RKO (cell line): Measurements from ENCODE around the gene SLC35D2.
"Not testable (repeated sequence)": the region's sequence is repeated elsewhere in the genome, so short reads cannot be mapped to it uniquely, and the experiment has no call there.

Experiments
- DNase-seq: peaks from one replicate; pipeline ENCODE4 v3.0.0-alpha.2; 2016; ENCODE audit warnings: low spot score

The SLC35D2 gene

DNA sequence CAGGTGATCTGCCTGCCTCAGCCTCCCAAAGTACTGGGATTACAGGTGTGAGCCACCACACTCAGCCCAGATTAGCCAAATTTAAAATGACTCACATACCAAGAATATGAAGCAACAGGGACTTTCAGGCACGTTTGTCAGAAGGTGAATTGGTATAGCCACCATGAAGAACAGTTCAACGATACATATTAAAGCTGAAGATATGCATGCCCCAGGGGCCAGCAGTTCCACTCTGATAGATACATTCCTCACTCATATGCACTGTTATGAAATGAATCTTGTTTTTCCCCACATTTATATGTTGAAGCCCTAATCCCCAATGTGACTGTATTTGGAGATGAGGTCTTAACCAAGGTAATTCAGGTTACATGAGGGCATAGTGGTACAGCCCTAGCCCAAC, 22.5 kb downstream of the SLC35D2 start:
- DNase-seq = no peak

DNA sequence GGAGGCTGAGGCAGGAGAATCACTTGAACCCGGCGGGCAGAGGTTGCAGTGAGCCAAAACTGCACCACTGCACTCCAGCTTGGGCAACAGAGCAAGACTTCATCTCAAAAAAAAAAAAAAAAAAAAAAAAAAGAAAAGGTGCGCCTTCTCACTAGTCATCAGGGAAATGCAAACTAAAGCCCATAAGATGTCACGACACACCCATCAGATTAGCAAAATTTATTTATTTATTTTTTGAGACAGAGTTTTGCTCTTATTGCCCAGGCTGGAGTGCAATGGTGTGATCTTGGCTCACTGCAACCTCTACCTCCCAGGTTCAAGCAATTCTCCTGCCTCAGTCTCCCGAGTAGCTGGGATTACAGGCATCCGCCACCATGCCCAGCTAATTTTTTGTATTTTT, 23.0 kb downstream of the SLC35D2 start:
- not testable (repeated sequence) for DNase-seq

DNA sequence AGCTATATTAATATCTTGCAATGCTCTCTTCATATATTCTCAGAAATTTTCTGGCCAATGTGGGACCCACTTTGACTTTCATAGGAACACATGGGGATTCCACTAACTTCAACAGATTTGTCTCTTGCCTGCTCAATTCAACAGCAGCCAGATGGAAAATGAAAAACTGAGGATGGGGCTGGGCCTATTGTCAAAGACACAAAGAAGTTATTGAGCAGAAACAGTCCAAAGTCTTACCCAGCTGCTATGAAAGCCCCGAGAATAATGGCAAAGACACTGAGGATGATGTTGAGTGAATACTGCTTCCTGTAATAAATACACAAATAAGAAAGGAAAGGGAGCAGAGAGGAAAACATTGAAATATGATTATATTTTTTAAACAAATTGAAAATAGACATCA, 32.6 kb downstream of the SLC35D2 start:
- DNase-seq = no peak

DNA sequence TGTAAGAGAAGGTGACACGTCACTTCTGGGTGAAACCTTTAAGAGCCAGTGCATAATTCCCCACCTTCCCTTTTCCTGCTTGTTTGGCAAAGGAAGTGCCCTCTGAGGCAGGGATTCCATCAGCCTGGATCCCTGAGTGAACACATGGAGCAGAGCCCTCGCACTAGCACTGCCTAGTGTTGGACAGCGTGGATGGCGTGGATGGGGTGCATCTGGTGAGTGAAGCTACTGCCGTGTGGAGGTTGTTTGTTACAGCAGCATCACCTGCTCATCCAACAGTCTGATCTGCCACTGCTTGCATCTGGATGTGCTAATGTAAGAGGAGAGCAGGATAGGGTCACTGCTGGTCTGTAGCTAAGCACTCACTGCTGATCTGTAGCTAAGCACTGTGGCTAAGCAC, 35.2 kb downstream of the SLC35D2 start:
- DNase-seq = peak; percentile 12

DNA sequence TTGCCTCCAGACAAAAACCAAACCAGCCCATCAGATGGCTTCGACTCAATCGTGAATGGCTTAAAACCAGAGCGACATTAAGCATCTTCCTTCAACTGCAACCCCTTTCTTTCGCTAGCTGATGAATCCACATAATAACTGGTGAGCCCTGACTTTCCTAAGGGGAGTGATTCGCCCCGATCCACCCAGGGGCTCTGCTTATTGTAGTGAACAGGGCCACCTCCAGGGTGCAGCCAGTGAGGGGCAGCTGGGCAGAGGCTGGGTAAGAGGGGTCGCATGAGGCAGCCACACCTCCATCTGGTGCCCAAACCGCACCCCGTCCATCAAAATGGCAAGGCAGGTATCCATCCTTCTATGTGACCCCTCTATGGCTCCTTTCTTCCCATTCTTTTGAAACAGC, 38.0 kb downstream of the SLC35D2 start:
- no peak for DNase-seq

DNA sequence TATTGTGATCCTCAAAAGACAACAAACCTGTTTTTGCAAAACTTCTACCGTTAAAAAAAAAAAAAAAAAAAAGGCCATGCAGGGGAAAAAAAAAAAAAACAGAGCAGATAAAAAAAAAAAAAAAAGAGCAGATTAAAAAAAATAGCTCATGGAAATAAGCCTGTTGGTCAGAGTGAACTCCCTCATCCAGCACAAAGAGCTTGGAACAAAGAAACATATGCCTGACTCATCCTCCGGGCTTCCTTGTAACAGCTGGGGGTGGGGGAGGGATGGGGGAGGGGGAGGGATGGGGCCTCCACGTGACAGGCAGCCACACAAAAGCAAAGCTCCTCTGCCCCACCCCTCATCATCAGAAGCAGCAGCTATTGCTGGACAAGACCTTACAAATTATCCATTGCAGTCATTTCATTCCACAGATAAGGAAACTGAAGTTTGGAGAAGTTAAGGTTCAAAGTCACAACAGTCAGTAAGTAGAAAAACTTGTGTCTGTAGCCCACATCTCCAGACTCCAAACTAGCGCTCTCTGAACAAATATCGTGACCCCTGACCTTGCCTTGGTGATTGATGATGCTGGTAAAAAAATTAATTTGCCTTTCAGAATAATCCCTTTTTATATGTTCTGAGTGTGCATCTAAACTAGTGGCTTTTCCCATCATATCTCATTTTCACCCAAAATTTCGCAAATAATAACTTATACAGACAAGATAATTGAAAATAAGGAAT, 38.9 kb downstream of the SLC35D2 start:
- peak; percentile 82 for DNase-seq

DNA sequence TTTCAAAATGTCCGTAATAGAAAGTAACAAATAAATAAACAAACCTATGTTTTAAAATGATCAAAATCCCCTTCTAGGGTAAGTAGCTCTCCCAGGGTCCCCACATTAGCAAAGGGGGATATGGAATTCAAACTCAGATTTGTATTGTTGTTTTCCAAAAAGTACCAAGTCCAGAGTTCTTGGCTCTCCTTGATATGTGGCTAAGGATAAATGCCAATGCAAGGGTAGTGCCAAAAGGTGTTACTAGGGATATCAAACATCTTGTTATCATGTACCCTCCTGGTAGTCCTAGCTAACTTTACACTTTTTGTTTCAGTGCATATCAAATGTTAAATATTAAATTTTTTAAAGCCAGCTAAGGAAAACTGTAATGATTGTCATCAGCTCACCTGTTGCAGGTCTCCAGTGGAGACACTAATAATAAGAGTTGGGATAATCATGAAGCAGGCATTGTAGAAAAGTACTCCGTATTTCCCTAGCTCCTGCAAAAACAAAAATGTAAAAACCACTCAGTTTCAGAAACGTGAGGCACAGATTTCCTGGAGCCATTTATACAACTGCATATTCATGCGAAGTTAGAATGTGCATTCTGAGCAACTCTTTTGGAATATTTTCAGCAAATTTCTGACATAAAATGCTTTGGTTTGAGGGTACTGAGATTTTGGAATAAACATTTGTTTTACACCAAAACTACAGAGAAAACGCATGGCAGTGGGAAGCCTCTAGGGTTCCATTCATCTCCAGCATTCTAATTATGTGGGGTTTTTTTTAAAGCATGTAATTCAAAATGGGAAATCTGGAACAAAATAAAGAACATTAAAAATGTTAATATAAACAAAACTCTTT, 39.8 kb downstream of the SLC35D2 start:
- no peak for DNase-seq

DNA sequence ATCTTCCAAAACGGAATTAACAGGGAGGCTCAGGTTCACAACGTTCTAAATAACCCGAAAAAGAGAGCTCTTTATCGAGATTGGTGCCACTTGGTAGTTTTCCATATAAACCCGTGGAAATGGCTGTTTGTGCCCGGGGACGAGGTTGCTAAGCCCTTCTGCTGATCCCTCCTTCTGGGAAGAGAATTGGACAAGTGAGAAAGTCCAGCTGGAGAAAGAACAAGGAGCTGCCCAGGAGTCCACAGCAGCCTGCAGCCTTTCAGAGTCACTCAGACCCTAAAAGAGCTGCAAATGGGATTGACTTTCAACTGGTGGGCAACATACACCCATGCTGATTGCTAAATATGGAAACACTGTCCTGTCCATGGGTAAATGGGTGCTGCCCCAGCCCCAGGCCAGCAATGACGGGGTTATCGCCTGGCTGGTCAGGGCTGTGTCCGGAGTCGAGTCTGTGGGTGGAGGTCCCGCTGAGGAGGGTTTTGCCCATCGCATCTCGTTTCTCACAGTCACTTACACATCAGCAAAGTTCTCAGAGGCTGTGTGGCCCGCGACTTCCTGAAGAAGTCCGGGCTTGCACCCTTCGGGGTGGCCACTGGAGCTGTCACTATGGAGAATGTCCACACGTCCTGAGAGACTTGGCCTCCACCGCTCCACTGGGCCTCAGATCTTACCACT, 40.8 kb downstream of the SLC35D2 start:
- DNase-seq = no peak

DNA sequence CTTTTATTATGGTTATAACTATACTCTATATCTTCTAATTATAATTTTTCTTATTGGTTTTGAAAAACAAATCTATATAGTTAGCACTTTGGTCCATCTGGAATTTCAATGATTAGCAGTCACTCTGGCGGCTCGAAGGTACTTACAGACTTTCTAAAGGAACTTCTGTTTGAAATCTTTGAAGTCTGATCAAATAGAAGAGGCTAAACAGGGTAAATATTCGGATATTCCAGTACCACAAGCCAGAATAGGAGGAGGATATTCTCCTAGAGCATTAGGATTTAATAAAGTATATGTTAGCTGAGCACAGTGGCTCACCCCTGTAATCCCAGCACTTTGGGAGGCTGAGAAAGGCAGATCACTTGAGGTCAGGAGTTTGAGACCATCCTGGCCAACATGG, 42.8 kb downstream of the SLC35D2 start:
- no peak for DNase-seq

DNA sequence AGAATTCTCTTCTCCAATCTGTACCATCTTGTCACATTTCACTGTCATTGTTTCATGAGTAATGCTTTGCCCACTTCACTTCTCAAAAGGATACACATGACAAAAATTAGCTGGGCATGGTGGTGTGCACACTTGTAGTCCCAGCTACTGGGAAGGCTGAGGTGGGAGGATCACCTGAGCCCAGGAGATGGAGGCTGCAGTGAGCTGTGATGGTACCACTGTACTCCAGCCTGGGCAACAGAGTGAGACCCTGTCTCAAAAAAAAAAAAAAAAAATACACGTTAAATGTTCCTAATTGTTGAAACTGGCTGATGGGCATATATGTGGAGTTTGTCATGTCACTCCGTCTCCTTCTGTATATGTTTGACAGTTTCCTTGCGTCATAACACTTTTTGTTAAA, 45.2 kb downstream of the SLC35D2 start:
- DNase-seq = no peak

DNA sequence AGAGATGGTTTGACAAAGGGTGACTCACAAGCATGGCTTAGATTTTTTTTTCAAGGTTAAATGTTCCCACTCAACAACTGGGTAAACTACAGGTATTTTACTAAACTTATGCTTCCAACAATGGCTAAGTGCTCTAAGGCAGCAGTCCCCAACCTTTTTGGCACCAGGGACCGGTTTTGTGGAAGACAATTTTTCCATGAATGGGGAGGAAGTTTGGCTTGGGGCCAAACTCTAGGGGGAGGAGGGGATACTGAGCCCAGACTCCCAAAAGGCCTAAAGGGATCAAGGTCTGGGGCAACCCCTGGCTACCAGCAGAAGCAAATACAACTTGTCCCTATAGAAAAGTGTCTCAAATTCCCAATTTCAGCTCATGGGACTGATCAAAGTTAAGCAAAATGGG, 49.6 kb downstream of the SLC35D2 start:
- no peak for DNase-seq

DNA sequence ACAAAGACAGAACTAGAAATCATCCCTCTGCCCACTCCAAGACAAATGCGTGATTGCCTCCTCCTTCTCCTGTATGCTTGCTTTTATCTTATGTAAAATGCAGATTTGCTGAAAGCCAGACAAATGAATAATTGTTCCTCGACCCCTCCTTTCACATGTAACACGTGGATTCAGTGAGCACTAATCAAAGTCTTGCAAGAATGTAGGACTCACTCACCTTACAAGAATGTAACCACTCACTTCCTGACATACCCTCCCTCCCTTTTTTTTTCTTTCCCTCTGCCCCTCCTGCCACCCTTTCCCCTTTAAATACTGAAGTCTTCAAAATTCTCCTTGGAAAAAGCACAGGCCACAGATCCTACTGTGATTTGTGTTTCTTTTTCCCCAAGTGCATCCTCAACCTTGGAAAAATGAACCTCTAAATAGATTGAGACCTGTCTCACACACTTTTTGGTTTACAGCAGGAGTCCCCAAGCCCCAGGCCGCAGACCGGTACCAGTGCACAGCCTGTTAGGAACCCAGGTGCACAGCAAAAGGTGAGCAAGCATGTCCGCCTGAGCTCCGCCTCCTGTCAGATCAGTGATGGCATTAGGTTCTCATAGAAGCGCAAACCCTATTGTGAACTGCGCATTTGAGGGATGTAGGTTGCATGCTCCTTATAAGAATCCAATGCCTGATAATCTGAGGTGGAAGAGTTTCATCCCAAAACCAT, 52.1 kb downstream of the SLC35D2 start:
- peak; percentile 50 for DNase-seq

DNA sequence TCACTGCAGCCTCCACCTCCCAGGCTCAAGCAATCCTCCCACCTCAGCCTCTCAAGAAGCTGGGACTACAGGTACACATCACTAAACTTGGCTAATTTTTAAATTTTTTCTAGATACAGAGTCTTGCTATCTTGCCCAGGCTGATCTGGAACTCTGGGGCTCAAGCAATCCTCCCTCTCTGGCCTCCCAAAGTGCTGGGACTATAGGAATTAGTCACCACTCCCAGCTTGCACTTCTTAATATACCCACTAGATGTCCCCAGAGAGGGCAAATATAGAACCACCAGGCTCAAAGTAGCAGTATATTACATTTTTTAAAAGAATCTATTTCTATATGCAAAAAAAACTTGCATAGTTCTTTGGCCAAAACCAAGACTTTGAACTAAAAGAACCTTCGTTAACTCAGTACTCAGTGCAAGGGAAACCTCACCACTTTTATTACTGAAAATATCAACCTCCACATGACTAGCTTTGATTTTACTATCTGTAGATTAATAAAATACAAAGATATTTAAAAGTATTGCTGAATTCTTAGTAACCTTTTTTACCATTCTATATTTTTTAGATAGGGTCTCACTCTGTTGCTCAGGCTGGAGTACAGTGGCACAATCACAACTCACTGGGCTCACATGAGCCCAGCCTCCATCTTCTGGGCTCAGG, 55.7 kb downstream of the SLC35D2 start:
- DNase-seq = peak; percentile 78

DNA sequence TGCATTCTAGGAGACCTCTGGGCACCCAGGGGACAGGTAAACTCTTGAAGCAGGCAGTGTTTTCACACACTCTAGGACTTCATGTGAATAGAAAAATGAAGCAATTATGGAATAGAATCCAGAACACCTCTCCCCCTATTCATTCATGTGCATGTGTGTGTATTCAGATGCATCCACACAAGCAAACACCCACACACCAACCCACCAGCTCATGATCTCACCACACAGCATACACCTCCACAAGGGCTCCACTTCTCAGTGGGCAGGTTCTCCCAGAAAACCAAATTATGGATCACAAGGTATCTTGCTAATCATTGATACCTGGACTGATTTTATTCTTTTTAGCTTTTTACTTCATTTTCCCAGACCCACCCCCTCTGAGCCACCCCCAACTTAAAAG, 60.3 kb downstream of the SLC35D2 start:
- no peak for DNase-seq

DNA sequence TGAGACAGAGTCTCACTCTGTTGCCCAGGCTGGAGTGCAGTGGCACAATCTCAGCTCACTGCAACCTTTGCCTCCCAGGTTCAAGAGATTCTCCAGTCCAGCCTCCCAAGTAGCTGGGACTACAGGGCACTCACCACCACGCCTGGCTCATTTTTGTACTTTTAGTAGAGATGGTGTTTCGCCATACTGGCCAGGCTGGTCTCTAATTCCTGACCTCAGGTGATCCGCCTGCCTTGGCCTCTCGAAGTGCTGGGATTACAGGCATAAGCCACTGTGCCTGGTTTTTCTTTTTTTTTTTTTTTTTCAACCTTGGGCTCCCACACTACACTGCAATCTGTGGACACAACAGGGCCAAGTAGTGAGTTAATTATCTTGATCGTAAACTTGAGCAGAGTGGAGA, 60.8 kb downstream of the SLC35D2 start:
- not testable (repeated sequence) for DNase-seq

DNA sequence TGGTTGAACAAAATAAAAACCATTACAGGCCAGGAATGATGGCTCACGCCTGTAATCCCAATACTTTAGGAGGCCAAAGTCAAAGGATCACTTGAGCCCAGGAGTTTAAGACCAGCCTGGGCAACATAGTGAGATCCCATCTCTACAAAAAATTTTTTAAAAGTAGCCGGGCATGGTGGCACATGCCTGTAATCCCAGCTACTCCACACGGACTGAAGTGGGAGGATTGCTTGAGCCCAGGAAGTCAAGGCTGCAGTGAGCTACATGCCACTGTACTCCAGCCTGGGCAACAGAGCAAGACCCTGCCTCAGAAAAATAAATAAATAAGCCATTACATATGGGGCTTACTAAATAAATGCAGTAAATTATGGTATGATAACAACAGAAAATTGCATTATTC, 61.3 kb downstream of the SLC35D2 start:
- DNase-seq = not testable (repeated sequence)

DNA sequence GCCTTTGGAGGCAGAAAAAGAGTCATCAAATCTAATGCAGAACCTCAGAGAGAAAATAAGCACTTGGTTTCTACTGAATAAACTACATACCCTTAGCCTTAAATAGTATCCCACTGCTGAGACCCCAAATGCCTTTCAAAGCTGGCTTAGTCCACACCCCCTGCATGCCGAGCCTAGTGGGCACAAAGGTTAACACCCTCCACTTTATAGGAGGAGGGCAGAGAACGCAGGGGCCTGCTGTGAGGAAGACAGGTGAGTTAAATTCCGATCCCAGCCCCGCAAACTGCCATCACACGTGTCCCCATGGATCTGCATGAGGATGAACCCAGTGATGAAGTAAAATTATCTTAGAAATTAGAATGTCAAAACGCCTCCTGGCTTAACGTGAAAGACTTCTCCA, 62.0 kb downstream of the SLC35D2 start:
- DNase-seq = no peak

DNA sequence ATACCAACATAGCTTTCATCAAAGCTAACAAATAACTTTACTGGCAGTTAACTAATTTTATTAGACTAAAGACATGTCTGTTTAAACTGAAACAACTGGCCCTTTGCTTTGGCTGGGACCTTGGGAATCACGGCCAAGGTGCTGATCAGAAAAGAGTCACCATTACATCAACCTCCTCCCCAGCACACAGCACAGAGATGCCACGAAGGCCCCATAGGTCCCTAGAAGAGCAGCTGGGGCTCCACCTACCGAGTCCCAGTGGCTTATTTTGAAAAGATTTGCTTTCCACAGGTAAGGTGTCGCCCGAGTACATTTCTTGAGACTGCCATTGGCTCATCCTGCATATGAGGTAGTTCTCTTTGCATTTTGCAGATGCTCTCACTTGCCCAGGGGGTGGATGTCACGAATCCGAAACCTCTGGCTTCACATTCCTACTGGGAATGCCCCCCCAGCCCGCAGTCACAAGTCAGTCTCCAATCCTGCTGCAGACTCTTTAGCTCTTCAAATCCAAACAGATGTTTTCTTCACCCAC, 62.7 kb downstream of the SLC35D2 start:
- no peak for DNase-seq

DNA sequence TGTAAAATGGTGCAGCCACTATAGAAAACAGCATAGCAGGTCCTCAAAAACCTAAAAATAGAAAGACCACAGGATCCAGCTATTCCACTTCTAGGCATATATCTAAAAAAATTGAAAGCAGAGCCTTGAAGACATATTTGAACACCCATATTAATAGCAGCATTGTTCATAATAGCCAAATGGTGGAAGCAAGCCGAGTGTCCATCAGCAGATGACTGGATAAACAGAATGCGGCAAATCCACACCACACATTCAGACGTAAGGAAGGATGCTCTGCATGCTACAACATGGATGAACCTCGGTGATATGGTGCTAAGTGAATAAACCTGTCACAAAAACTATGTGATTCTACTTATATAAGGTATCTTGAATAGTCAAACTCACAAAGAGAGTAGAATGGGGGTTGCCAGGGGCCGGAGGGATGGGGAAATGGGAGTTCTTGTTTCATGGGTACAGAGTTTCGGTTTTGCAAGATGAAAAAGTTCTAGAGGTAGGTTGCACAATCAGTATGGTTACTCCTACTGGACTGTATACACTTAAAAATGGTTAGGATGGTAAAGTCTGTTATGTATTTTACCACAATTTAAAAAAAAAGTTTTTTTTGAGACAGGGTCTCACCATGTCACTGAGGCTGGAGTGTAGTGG, 64.5 kb downstream of the SLC35D2 start:
- DNase-seq = no peak

DNA sequence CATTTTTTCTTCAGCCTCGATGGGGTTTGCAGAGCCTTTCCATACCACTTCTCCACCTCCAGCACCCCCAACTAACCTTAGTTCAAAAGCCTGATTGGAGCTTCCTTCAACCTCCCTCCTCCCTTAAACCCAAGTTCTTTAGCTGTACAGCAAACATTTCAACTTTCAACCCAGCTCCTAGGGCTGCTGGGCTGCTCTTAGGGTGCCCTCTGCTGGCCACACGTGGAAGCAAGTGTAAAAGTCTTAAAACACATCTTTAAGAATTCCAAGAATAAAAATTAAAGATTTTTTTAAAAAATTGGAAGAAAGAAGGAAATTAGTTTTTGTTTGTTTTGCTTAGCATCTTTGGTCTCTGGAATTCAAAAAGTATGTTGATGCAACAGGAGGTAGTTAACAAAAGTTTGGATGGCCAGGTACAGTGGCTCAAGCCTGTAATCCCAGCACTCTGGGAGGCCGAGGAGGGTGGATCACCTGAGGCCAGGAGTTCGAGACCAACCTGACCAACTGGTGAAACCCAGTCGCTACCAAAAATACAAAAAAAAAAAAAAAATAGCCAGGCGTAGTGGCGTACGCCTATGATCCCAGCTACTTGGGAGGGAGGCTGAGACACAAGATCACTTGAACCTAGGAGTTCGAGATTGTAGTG, 66.1 kb downstream of the SLC35D2 start:
- DNase-seq = peak; percentile 67

DNA sequence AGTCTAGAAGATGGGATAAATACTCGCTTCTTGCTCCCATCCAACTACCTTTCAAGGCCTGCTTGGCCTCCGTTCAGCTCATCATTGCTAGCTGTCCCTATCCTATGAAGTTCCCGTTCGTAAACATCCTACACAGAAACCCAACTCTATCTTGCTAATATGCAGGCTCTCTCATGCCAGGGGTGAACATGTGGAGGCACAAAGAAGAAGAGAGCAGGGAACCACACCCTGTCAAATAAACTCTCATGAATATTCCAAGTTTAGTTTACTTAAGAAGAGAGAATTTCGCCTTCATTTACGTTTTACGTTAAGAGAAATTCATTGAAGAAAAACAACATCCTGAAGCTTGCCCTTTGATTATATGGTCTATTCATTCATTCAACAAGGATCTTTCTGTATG, 73.7 kb downstream of the SLC35D2 start:
- no peak for DNase-seq
